GM12873 (cell line): ENCODE results near the gene DQX1.

Source experiments
- TF ChIP-seq, protein P1 (sequence below): IDR thresholded peaks from 2 replicates; pipeline ENCODE4 v1.5.1; 2012; ENCODE audit warnings: low read depth, mild to moderate bottlenecking, moderate library complexity, low read length, control low read depth; ENCODE audit not compliant: insufficient read depth; ENCODE audit errors: missing control alignments

Gene DQX1

DNA sequence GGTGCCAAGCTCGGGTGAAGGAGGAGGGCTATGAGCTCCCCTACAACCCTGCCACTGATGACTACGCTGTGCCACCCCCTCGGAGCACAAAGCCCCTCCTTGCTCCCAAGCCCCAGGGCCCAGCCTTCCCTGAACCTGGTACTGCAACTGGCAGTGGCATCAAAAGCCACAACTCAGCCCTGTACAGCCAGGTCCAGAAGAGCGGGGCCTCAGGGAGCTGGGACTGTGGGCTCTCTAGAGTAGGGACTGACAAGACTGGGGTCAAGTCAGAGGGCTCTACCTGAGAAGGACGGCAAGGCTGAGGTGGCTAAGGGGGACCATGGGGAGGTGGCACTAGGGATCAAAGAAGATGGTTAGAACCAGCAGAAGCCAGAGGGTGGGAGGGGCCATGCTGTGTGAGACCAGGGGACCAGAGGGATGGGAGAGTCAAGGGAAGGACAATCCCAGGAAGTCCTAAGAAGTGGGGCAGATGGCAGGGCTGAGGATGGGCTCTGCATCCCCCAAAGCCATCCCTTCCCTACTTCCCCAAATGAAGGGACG lies 30.9 kb upstream of the DQX1 start:
- TF ChIP-seq, protein P1, sequence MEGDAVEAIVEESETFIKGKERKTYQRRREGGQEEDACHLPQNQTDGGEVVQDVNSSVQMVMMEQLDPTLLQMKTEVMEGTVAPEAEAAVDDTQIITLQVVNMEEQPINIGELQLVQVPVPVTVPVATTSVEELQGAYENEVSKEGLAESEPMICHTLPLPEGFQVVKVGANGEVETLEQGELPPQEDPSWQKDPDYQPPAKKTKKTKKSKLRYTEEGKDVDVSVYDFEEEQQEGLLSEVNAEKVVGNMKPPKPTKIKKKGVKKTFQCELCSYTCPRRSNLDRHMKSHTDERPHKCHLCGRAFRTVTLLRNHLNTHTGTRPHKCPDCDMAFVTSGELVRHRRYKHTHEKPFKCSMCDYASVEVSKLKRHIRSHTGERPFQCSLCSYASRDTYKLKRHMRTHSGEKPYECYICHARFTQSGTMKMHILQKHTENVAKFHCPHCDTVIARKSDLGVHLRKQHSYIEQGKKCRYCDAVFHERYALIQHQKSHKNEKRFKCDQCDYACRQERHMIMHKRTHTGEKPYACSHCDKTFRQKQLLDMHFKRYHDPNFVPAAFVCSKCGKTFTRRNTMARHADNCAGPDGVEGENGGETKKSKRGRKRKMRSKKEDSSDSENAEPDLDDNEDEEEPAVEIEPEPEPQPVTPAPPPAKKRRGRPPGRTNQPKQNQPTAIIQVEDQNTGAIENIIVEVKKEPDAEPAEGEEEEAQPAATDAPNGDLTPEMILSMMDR: no peak

DNA sequence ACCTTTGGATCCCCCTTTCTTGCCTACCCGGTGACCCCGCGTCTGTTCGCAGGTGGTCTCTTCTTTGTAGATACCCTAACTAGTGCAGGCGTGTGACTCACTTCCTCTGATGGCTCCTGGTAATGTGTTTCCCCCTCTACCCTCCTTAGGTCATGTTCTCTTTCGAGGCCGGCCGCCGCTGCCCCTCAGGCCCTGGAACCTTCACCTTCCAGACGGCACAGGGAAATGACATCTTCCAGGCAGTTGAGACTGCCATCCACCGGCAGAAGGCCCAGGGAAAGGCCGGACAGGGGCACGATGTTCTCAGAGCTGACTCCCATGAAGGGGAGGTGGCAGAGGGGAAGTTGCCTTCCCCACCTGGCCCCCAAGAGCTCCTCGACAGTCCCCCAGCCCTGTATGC lies 30.1 kb upstream of the DQX1 start:
- TF ChIP-seq, protein P1: no peak

DNA sequence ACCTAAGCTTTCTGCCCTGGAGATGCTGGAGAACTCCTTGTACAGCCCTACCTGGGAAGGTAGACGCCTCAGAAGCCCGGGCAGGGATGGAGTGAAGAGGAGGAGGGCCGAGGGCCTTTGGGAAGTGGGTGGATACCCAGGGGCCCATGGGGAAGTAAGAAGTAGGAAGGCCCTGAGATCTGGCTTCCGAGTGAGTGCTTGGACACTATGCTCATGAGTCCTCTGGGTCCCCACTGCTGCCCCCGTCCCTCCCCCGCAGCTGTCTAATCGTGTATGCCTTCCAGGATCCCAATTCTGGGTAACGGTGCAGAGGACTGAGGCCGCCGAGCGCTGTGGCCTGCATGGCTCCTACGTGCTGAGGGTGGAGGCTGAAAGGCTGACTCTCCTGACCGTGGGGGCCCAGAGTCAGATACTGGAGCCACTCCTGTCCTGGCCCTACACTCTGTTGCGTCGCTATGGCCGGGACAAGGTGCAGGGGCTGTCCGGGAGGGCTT lies 29.6 kb upstream of the DQX1 start:
- TF ChIP-seq, protein P1: no peak

- TF ChIP-seq, protein P1: no peak
Observed at GRCh38 chr2:74554820-74555531, 28.9 kb upstream of the DQX1 start.

DNA sequence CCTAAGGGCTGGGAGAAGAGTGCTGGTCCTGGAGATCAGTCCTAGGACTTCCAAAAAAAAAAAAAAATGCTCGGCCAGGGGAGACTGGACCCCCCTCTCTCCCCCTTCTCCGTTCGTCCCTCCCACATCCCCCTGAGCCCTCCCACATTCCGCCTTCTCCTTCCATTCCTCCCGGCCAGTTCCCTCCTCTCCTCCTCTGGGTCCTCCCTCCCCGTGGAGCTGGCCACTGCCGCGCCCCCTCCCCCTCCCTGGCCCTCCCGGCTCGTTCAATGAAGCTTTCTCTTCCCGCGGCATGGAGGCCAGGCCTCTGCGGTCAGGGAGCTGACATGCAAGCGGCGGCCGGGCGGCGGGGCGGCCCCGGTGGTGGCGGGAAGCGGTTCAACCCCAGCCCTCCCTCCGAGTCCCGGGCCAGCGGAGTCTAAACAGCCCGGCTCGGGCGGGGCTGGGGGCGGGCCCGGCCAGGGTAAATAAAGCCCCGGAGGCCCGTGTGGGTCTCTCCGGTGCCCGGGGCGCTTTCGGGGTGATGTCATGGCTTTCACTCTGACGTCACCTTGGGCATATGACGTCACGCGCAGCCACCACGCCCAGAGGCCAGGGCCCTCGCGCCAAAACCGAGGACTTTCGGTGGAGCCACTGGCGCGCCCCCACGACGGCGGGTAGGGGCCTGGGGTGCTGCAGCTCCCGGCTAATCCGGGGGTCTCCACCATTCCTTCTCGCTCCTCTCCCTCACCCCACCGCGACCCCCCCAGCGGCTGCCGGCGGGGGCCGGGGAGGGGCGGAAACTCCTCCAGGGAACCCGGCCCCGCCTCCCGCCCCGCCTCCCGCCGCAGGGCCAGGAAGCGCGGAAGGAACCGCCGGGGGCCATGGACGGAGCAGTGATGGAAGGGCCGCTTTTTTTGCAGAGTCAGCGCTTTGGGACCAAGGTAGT lies 28.1 kb upstream of the DQX1 start, which contains the start of the genes DOK1 and LOXL3:
TSS of gene DOK1 (plus strand) at position 829 of the 928 bp plus-strand sequence. CDS start at position 864, 35 bp downstream.
TSS of gene LOXL3 (minus strand) at position 51 of the 928 bp plus-strand sequence. CDS start 1,308 bp downstream, outside the sequence.
- TF ChIP-seq, protein P1: no peak

DNA sequence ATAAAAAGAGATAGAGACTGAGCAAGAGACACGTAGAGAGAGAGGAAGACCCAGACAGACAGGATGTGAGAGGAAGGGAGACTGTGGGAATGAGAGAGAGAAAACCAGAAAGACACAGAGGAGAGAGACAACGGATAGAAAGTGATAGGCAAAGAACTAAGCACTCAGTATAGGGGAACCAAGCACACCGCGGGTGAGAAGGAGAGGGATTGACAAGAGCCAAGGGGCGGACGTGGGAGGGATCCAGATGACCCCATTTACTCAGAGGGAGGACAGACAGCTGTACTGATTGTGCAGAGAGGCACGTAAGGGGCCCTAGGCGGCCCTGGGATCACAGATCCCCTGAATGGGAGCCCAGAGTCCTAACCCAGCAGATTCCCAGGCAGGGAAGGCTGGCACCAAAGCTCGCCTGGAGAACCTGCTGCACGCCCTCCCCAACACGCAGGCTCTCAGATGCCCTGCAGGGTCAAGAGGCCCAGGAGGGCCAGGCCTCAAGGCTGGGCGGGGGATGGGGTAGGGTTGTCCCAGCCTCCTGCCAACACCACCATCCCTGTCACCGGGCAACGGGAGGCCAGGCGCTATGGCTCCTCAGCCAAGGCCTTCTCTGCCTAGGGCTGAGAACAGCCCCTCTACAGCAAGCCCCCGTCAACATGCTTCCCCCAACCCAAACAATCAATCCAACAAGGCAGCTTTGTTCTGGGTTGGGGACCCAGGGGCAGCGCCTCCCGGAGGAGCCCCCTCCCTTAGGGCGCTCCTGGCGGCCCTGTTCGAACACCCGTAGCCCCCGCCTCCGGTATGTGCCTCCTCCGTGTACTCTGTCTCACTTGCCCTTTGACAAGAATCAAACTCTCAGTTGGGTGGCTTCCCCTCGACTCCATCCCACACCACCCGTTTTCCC lies 27.1 kb upstream of the DQX1 start:
- TF ChIP-seq, protein P1: peak; percentile 7
